Right lobe of liver (tissue), 4 donors: ENCODE data around the gene DHRS3.

ENCODE experiments used
- POLR2A ChIP-seq: fragments of 450-650 bp; IDR thresholded peaks from one replicate; pipeline ENCODE4 v1.6.1; 2017; ENCODE audit warnings: antibody characterized with exemption, mild to moderate bottlenecking
- TF ChIP-seq, protein P1 (sequence below), 4 donors: fragments of 200-600 bp in 3 of 4; fragments of 450-650 bp in 1 of 4; IDR thresholded peaks; one replicate each; pipeline versions ENCODE4 v1.5.1 to v1.8.0; 2016 to 2022; ENCODE audit warnings: antibody characterized with exemption in 4 of 4, mild to moderate bottlenecking in 2 of 4
- donor health status: DM: no; HTN: no; CAD: no.
- donor health status: DM: no; HTN: no; CAD: no.
- donor health status: DM: no; HTN: yes; CAD: no.

GRCh38 chr1:12565966-12566352 lies 52.1 kb downstream of the DHRS3 start:
- TF ChIP-seq, protein P1, sequence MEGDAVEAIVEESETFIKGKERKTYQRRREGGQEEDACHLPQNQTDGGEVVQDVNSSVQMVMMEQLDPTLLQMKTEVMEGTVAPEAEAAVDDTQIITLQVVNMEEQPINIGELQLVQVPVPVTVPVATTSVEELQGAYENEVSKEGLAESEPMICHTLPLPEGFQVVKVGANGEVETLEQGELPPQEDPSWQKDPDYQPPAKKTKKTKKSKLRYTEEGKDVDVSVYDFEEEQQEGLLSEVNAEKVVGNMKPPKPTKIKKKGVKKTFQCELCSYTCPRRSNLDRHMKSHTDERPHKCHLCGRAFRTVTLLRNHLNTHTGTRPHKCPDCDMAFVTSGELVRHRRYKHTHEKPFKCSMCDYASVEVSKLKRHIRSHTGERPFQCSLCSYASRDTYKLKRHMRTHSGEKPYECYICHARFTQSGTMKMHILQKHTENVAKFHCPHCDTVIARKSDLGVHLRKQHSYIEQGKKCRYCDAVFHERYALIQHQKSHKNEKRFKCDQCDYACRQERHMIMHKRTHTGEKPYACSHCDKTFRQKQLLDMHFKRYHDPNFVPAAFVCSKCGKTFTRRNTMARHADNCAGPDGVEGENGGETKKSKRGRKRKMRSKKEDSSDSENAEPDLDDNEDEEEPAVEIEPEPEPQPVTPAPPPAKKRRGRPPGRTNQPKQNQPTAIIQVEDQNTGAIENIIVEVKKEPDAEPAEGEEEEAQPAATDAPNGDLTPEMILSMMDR (IDR thresholded peaks at IDR 0.05) = no peak
- no peak for TF ChIP-seq POLR2A
